ENCODE results near the gene NACA.

DNA sequence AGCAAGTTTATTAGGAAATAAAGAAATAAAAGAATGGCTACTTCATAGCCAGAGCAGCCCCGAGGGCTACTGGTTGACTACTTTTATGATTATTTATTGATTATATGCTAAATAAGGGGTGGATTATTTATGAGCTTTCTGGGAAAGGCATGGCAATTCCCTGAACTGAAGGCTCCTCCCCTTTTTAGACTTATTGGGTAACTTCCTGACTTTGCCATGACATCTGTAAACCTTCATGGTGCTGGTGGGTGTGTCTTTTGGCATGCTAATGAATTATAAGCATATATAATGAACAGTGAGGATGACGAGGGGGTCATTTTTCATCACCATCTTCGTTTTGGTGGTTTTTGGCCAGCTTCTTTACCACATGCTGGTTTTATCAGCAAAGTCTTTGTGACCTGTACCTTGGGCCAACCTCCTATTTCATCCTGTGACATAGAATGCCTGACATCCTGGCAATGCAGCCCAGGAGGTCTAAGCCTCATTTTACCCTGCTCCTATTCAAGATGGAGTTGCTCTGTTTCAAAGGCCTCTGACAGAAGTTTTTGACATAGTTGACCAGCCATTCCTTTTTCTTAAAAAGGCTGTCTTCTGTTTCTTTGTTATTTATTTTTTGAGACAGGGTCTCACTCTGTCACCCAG is 26.0 kb downstream of the NACA start:
- TF ChIP-seq, protein P1, sequence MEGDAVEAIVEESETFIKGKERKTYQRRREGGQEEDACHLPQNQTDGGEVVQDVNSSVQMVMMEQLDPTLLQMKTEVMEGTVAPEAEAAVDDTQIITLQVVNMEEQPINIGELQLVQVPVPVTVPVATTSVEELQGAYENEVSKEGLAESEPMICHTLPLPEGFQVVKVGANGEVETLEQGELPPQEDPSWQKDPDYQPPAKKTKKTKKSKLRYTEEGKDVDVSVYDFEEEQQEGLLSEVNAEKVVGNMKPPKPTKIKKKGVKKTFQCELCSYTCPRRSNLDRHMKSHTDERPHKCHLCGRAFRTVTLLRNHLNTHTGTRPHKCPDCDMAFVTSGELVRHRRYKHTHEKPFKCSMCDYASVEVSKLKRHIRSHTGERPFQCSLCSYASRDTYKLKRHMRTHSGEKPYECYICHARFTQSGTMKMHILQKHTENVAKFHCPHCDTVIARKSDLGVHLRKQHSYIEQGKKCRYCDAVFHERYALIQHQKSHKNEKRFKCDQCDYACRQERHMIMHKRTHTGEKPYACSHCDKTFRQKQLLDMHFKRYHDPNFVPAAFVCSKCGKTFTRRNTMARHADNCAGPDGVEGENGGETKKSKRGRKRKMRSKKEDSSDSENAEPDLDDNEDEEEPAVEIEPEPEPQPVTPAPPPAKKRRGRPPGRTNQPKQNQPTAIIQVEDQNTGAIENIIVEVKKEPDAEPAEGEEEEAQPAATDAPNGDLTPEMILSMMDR (IDR thresholded peaks at IDR 0.05), result no peak
- TF ChIP-seq POLR2A (IDR thresholded peaks at IDR 0.05), result no peak

All from thyroid gland (tissue), 4 donors.